HG03378 (cell line): ENCODE measurements around the gene TMEM45A.

ENCODE experiments used
- ATAC-seq: cut with Tn5 transposase; IDR thresholded peaks from one replicate; pipeline ENCODE4 v1.9.1; 2021; ENCODE audit warnings: mild to moderate bottlenecking, moderate library complexity; ENCODE audit not compliant: unreplicated experiment

TMEM45A gene

GRCh38 chr3:100609305-100609704, 116.9 kb downstream of the TMEM45A start, which contains the start of gene ADGRG7:
TSS of gene ADGRG7 (plus strand) at chr3:100609601. CDS start at chr3:100609857, 256 bp downstream.
- no peak for ATAC-seq

GRCh38 chr3:100609963-100610362, 117.5 kb downstream of the TMEM45A start:
- no peak for ATAC-seq

- no peak for ATAC-seq
These were observed 118.8 kb downstream of the TMEM45A start for GRCh38 chr3:100611221-100611620.

GRCh38 chr3:100613721-100614390, 121.4 kb downstream of the TMEM45A start:
- ATAC-seq = peak; percentile 63

- peak; percentile 68 for ATAC-seq
These were observed 122.5 kb downstream of the TMEM45A start for GRCh38 chr3:100614941-100615340.

- ATAC-seq = no peak
These were observed 123.3 kb downstream of the TMEM45A start for GRCh38 chr3:100615684-100616083.

GRCh38 chr3:100621251-100621650, 128.8 kb downstream of the TMEM45A start:
- ATAC-seq = no peak
